ENCODE results near the gene G2E3.

G2E3 gene

GRCh38 chr14:30657606-30658163 lies 98.7 kb downstream of the G2E3 start:
- peak; percentile 3 for DNase-seq

GRCh38 chr14:30658645-30659044 lies 99.7 kb downstream of the G2E3 start:
- DNase-seq: no peak

- no peak for DNase-seq
These were observed 110.6 kb downstream of the G2E3 start for GRCh38 chr14:30669594-30669993.

Data from OCI-M1 (cell line).